Activated CD4-positive, alpha-beta T cell treated with anti-CD3 and anti-CD28 coated beads, Interleukin-2, amount 50 U/mL, for 48 hours (primary cell): Measurements from ENCODE around the gene SNRPA1.
A peak's percentile ranks its signal among the peaks of the same experiment; 100 is the strongest.
"Not testable (repeated sequence)": the region's sequence is repeated elsewhere in the genome, so short reads cannot be mapped to it uniquely, and the experiment has no call there.

ENCODE experiments used
- DNase-seq, 2 experiments: peaks; one replicate each; pipeline ENCODE4 v3.0.0-alpha.2; 2020

The SNRPA1 gene

GRCh38 chr15:101288905-101289513 lies 6.0 kb downstream of the SNRPA1 start:
- no peak for DNase-seq

- DNase-seq: not testable (repeated sequence)
Measured at GRCh38 chr15:101287342-101287741, 7.7 kb downstream of the SNRPA1 start.

GRCh38 chr15:101286471-101287114 lies 8.5 kb downstream of the SNRPA1 start:
- no peak for DNase-seq

GRCh38 chr15:101283931-101284330 lies 11.1 kb downstream of the SNRPA1 start:
- DNase-seq: no peak

- no peak for DNase-seq
Measured at GRCh38 chr15:101280007-101280406, 15.0 kb downstream of the SNRPA1 start.

- no peak for DNase-seq
Measured at GRCh38 chr15:101277943-101278564, 17.0 kb downstream of the SNRPA1 start.

- peak; percentile 89 to 90 for DNase-seq
Measured at GRCh38 chr15:101277038-101277822, 17.8 kb downstream of the SNRPA1 start, which contains the start of gene SELENOS. Gene SELENOS, minus strand, starts transcription at chr15:101277485. Its CDS starts 68 bp downstream, at chr15:101277417.

- peak in 1 of 2 experiments; percentile 24 for DNase-seq
Measured at GRCh38 chr15:101276501-101277037, 18.5 kb downstream of the SNRPA1 start.

GRCh38 chr15:101275018-101275417 lies 20.0 kb downstream of the SNRPA1 start:
- DNase-seq: no peak

GRCh38 chr15:101273534-101273933 lies 21.5 kb downstream of the SNRPA1 start:
- DNase-seq: no peak

GRCh38 chr15:101272584-101272983 lies 22.5 kb downstream of the SNRPA1 start:
- DNase-seq: no peak

- no peak for DNase-seq
Measured at GRCh38 chr15:101269479-101270223, 25.4 kb downstream of the SNRPA1 start.

- no peak for DNase-seq
Measured at GRCh38 chr15:101267320-101268104, 27.5 kb downstream of the SNRPA1 start.

- no peak for DNase-seq
Measured at GRCh38 chr15:101266787-101267186, 28.3 kb downstream of the SNRPA1 start.

- DNase-seq: no peak
Measured at GRCh38 chr15:101266034-101266433, 29.0 kb downstream of the SNRPA1 start.

GRCh38 chr15:101264911-101265641 lies 30.0 kb downstream of the SNRPA1 start:
- DNase-seq: no peak

GRCh38 chr15:101264011-101264410 lies 31.0 kb downstream of the SNRPA1 start:
- DNase-seq: no peak

- no peak for DNase-seq
Measured at GRCh38 chr15:101262551-101262950, 32.5 kb downstream of the SNRPA1 start.

- peak; percentile 50 to 62 for DNase-seq
Measured at GRCh38 chr15:101258238-101259144, 36.6 kb downstream of the SNRPA1 start.

GRCh38 chr15:101256757-101257156 lies 38.3 kb downstream of the SNRPA1 start:
- no peak for DNase-seq
